Central memory CD8-positive, alpha-beta T cell (primary cell): Measurements from ENCODE around the gene PIP.
"Not testable (repeated sequence)": the region's sequence is repeated elsewhere in the genome, so short reads cannot be mapped to it uniquely, and the experiment has no call there.

Source experiments
- ATAC-seq: fragments of 150-1000 bp; cut with Tn5 transposase; replicated peaks from 2 replicates; pipeline ENCODE4 v1.10.0; 2022; ENCODE audit warnings: mild to moderate bottlenecking, moderate FRiP score, moderate number of reproducible peaks; ENCODE audit not compliant: poor library complexity, severe bottlenecking; ENCODE audit errors: extremely low read depth
- DNase-seq, 2 donors: peaks; one replicate each; pipeline ENCODE4 v3.0.0; 2021; ENCODE audit warnings: low spot score in 2 of 2
- H3K27ac Mint-ChIP-seq: one replicate; pipeline ENCODE4 v1.8.0; 2022; ENCODE audit warnings: low read depth, mild to moderate bottlenecking, moderate library complexity, mixed read lengths
- H3K27me3 Mint-ChIP-seq: one replicate; pipeline ENCODE4 v1.8.0; 2022; ENCODE audit warnings: mixed read lengths
- H3K36me3 Mint-ChIP-seq: one replicate; pipeline ENCODE4 v1.8.0; 2022; ENCODE audit warnings: mild to moderate bottlenecking, moderate library complexity, mixed read lengths; ENCODE audit not compliant: insufficient read depth
- H3K4me1 Mint-ChIP-seq: one replicate; pipeline ENCODE4 v1.8.0; 2022; ENCODE audit warnings: mixed read lengths
- H3K4me3 Mint-ChIP-seq: one replicate; pipeline ENCODE4 v1.8.0; 2022; ENCODE audit warnings: mild to moderate bottlenecking, moderate library complexity, mixed read lengths
- H3K9me3 Mint-ChIP-seq: one replicate; pipeline ENCODE4 v1.8.0; 2022; ENCODE audit warnings: mixed read lengths

Gene PIP

DNA sequence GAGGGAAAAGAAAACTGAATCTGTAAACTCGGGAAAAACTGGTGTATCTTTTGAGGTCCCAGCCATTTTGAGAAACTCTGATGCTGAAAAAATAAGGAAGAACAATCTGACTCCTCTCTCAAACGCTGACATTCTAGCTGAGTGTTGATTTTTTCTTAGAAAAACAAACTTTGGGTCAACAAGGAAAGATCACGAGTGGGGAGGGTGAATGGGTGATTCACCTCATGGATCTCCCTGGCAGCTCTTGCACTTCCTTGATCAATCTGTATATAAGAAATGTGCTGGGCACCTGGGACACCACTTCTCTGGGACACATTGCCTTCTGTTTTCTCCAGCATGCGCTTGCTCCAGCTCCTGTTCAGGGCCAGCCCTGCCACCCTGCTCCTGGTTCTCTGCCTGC, at the start of gene PIP:
TSS of gene PIP (plus strand) at position 297 of the 400 bp plus-strand sequence. CDS start at position 337, 40 bp downstream.
- ATAC-seq (no peak), DNase-seq (no peak)
- H3K4me1 Mint-ChIP-seq = no peaks in the 10 kb centered on the region
- H3K9me3 Mint-ChIP-seq = no peaks in the 10 kb centered on the region
- H3K4me3 Mint-ChIP-seq = no peak within 1 kb of the TSS
- H3K36me3 Mint-ChIP-seq = no peaks in the 10 kb centered on the region
- no peak within 1 kb of the TSS for H3K27ac Mint-ChIP-seq
- H3K27me3 Mint-ChIP-seq = peaks cover 54% of the 10 kb centered on the region

GRCh38 chr7:143085109-143085508, 46.8 kb upstream of the PIP start:
- no peaks in the 10 kb centered on the region for H3K36me3 Mint-ChIP-seq
- DNase-seq = no peak
- H3K27ac Mint-ChIP-seq = no peak overlapping the region
- no peaks in the 10 kb centered on the region for H3K4me1 Mint-ChIP-seq
- H3K27me3 Mint-ChIP-seq = peaks cover 60% of the 10 kb centered on the region
- peaks cover 16% of the 10 kb centered on the region for H3K9me3 Mint-ChIP-seq
- ATAC-seq = no peak
- H3K4me3 Mint-ChIP-seq = no peak overlapping the region

GRCh38 chr7:143085610-143086009, 46.3 kb upstream of the PIP start:
- not testable (repeated sequence) for H3K27ac Mint-ChIP-seq, H3K4me3 Mint-ChIP-seq, H3K36me3 Mint-ChIP-seq, H3K4me1 Mint-ChIP-seq, DNase-seq, ATAC-seq
- Mint-ChIP-seq H3K9me3 (peaks cover 16% of the 10 kb centered on the region), H3K27me3 (peaks cover 60% of the 10 kb centered on the region)

DNA sequence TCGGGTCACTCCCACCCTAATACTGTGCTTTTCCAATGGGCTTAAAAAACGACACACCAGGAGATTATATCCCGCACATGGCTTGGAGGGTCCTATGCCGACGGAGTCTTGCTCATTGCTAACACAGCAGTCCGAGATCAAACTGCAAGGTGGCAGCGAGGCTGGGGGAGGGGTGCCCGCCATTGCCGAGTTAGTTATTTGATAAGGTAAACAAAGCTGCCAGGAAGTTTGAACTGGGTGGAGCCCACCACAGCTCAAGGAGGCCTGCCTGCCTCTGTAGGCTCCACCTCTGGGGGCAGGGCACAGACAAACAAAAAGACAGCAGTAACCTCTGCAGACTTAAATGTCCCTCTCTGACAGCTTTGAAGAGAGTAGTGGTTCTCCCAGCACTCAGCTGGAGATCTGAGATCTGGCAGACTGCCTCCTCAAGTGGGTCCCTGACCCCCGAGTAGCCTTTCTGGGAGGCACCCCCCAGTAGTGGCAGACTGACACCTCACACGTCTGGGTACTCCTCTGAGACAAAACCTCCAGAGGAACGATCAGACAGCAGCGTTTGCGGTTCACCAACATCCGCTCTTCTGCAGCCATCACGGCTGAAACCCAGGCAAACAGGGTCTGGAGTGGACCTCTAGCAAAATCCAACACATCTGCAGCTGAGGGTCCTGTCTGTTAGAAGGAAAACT, 43.2 kb upstream of the PIP start:
- H3K27ac Mint-ChIP-seq, DNase-seq, H3K36me3 Mint-ChIP-seq, H3K4me3 Mint-ChIP-seq, ATAC-seq, H3K4me1 Mint-ChIP-seq: not testable (repeated sequence)
- Mint-ChIP-seq H3K9me3 (peaks cover 21% of the 10 kb centered on the region), H3K27me3 (peaks cover 59% of the 10 kb centered on the region)

- ATAC-seq = no peak
- peaks cover 4% of the 10 kb centered on the region for H3K27me3 Mint-ChIP-seq
- H3K4me3 Mint-ChIP-seq = no peak overlapping the region
- H3K4me1 Mint-ChIP-seq = no peaks in the 10 kb centered on the region
- no peak for DNase-seq
- no peak overlapping the region for H3K27ac Mint-ChIP-seq
- H3K36me3 Mint-ChIP-seq = peaks cover 2% of the 10 kb centered on the region
- peaks cover 20% of the 10 kb centered on the region for H3K9me3 Mint-ChIP-seq
These were observed 35.7 kb upstream of the PIP start for GRCh38 chr7:143096146-143096545.

DNA sequence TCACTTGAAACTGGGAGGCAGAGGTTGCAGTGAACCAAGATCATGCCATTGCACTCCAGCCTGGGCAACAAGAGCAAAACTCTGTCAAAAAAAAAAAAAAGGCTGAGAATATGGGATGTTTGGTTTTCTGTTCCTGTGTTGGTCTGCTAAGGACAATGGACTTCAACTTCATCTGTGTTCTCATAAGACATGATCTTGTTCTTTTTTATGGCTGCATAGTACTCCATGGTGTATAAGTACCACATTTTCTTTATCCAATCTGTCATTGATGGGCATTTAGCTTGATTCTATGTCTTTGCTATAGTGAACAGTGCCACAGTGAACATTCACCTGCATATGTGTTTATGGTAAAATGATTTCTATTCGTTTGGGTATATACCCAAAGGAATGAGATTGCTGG, 32.3 kb upstream of the PIP start:
- H3K36me3 Mint-ChIP-seq, H3K27me3 Mint-ChIP-seq, H3K4me3 Mint-ChIP-seq, H3K27ac Mint-ChIP-seq, H3K4me1 Mint-ChIP-seq, DNase-seq, ATAC-seq: not testable (repeated sequence)
- peaks cover 18% of the 10 kb centered on the region for H3K9me3 Mint-ChIP-seq

DNA sequence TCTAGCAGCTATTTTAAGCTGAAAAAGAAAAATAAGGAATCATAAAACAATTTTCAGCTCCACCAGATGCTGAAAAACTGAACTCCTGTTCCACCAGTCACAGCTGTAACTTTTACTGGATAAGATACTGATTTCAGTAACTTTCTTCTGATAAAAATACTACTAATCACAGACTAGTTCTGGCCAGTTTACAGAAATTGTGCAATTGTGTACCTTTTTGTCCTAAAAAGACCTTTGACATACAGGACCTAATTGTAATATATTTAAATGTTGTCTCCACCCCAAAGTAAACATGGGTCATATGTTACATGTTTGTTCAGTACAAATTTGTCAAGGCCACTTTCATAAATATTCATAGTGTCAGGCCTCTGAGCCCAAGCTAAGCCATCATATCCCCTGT, 27.1 kb upstream of the PIP start:
- H3K27me3 Mint-ChIP-seq = no peaks in the 10 kb centered on the region
- ATAC-seq = no peak
- DNase-seq = no peak

GRCh38 chr7:143108019-143108418, 23.9 kb upstream of the PIP start:
- not testable (repeated sequence) for H3K4me1 Mint-ChIP-seq, H3K9me3 Mint-ChIP-seq, H3K27ac Mint-ChIP-seq, H3K27me3 Mint-ChIP-seq, ATAC-seq, H3K36me3 Mint-ChIP-seq, H3K4me3 Mint-ChIP-seq, DNase-seq

More for the DNA sequence above, 27.1 kb upstream of the PIP start:
- Mint-ChIP-seq H3K9me3 (no peaks in the 10 kb centered on the region), H3K4me3 (no peak overlapping the region), H3K4me1 (no peaks in the 10 kb centered on the region), H3K36me3 (no peaks in the 10 kb centered on the region), H3K27ac (no peak overlapping the region)

GRCh38 chr7:143117395-143117794, 14.5 kb upstream of the PIP start:
- Mint-ChIP-seq H3K36me3 (peaks cover 2% of the 10 kb centered on the region), H3K9me3 (peaks cover 16% of the 10 kb centered on the region), H3K4me3 (no peak overlapping the region), H3K4me1 (no peaks in the 10 kb centered on the region), H3K27ac (no peak overlapping the region), H3K27me3 (peaks cover 42% of the 10 kb centered on the region)
- no peak for ATAC-seq
- no peak for DNase-seq

DNA sequence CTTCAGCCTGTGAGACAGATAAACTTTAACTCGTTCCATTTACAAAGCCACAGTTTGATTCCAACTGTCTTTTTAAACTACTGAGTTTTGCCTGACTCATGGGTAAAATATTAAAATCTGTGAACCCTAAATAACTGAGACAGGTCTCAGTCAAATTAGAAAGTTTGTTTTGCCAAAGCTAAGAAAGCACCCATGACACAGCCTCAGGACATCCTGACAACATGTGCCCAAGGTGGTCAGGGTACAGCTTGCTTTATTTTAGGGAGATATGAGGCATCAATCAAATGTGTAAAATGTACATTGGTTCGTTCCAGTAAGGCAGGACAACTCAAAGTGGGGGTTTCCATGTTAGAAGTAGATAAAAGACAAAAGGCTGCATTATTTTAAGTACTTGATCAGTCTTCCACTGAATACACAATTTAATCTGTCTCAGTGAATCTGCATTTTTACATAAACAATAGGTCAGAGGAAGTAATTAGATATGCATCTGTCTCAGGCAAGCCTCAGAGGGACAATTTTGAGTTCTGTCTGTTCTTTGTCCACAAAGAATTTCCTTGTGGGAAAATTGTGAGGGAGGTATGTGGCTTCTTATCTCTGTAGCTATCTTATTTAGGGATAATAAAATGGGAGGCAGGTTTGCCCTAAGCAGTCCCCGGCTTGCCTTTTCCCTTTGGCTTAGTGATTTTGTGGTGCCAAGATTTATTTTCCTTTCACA, 11.0 kb upstream of the PIP start:
- Mint-ChIP-seq H3K9me3 (peaks cover 11% of the 10 kb centered on the region), H3K4me3 (no peak overlapping the region), H3K27ac (no peak overlapping the region), H3K27me3 (peaks cover 22% of the 10 kb centered on the region), H3K36me3 (no peaks in the 10 kb centered on the region), H3K4me1 (no peaks in the 10 kb centered on the region)
- DNase-seq = no peak
- no peak for ATAC-seq

DNA sequence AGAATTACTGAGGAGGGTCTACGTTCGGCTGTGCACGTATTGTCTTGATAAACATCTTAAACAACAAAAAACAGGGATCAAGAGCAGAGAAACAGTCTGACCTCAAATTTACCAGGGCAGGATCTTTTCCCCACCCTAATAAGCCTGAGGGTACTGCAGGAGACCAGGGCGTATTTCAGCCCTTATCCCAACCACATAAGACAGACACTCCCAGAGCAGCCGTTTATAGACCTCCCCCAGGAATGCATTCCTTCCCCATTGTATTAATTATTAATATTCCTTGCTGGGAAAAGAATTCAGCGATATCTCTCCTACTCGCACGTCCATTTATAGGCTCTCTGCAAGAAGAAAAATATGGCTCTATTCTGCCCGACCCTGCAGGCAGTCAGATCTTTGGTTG, 8.6 kb upstream of the PIP start:
- not testable (repeated sequence) for H3K36me3 Mint-ChIP-seq

DNA sequence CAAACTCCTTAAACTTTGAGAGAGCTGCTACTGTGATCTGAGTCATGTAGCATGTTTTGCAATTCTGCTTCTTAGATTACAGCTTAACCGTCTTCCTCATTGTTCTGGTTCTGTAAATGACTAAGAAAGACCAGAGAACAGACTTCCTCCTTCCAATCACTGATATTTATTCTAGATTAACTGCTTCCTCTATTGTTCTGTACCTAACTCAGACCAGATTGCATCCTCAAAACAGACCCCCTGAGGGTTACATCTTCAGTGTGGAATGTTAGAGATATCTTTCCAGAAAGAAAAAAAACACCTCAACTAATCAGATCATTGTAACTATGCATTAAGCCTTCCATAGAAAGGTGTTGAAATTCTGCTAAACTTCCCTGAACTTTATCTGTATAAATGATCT, 5.7 kb upstream of the PIP start:
- no peak overlapping the region for H3K27ac Mint-ChIP-seq
- DNase-seq (no peak), ATAC-seq (no peak)

More for the DNA sequence above, 8.6 kb upstream of the PIP start:
- H3K9me3 Mint-ChIP-seq, H3K27ac Mint-ChIP-seq, ATAC-seq, H3K4me1 Mint-ChIP-seq, H3K4me3 Mint-ChIP-seq, DNase-seq: not testable (repeated sequence)
- H3K27me3 Mint-ChIP-seq = peaks cover 35% of the 10 kb centered on the region

DNA sequence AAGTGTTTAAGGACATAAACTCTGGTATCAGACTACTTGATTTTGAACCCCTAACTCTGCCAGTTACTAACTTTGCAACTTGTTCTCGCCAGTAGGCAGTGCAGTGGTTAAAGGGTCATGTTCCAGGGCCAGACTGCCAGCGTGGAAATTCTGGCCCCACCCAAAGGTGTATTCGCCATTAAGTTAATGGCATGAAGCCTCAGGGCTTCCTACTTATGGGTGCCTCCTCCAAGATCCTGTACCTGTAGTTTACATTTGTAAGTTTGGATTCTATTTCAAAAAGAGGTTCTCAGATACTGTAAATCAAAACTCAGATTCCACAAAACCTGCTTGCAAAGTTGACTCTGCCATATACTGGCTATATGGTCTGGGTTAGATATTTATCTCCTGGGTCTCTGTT, 2.8 kb upstream of the PIP start:
- Mint-ChIP-seq H3K27ac (no peak overlapping the region), H3K4me3 (no peak overlapping the region), H3K4me1 (no peaks in the 10 kb centered on the region), H3K9me3 (peaks cover 7% of the 10 kb centered on the region), H3K27me3 (peaks cover 50% of the 10 kb centered on the region), H3K36me3 (no peaks in the 10 kb centered on the region)
- ATAC-seq = no peak
- DNase-seq = no peak

More for the DNA sequence above, 5.7 kb upstream of the PIP start:
- no peak overlapping the region for H3K4me3 Mint-ChIP-seq
- H3K4me1 Mint-ChIP-seq = no peaks in the 10 kb centered on the region
- peaks cover 7% of the 10 kb centered on the region for H3K9me3 Mint-ChIP-seq
- H3K36me3 Mint-ChIP-seq = no peaks in the 10 kb centered on the region
- peaks cover 34% of the 10 kb centered on the region for H3K27me3 Mint-ChIP-seq
